CD4-positive, alpha-beta T cell (primary cell): ENCODE results near the gene HDHD2. TPM values are rescaled to one million over a fixed set of nuclear protein-coding genes. Genes with fewer than 3 reads are reported as not detected.

Source experiments
- ATAC-seq: fragments of 200-7000 bp; cut with Tn5 transposase; one replicate; pipeline ENCODE4 v1.10.0; 2022; ENCODE audit warnings: mild to moderate bottlenecking; ENCODE audit not compliant: poor library complexity
- CTCF ChIA-PET: fragments of 350-600 bp; sonication (Branson Sonifier 250); formaldehyde crosslinking; loops from one replicate; lab custom pipeline; 2021; ENCODE audit warnings: antibody characterized with exemption, inconsistent platforms; lab: Charles Lee
- POLR2A ChIA-PET: fragments of 350-600 bp; sonication (Branson Sonifier 250); formaldehyde crosslinking; loops from one replicate; lab custom pipeline; 2021; ENCODE audit warnings: antibody characterized with exemption, inconsistent platforms; lab: Charles Lee
- DNase-seq, 14 experiments: peaks; one replicate each; pipeline ENCODE4 v3.0.0-alpha.2; 2013 to 2020; ENCODE audit warnings: mixed read lengths in 2 of 14
- H3K27ac ChIP-seq, 2 donors: one replicate each; pipeline versions ENCODE4 v1.5.1 to v1.7.0; 2013; ENCODE audit warnings: low read length in 2 of 2, low read depth in 1 of 2, mild to moderate bottlenecking in 1 of 2
- H3K27me3 ChIP-seq, 2 experiments: 1 replicate in 1 of 2; 2 replicates in 1 of 2; pipeline versions ENCODE4 v1.6.1 to v1.7.0; 2013; ENCODE audit warnings: low read length in 2 of 2, control low read depth in 1 of 2, mild to moderate bottlenecking in 1 of 2, moderate library complexity in 1 of 2; ENCODE audit not compliant: insufficient read depth in 2 of 2, control insufficient read depth in 1 of 2
- H3K36me3 ChIP-seq: one replicate; pipeline ENCODE4 v1.6.1; 2013; ENCODE audit warnings: low read length, control low read depth; ENCODE audit not compliant: insufficient read depth
- H3K4me1 ChIP-seq: one replicate; pipeline ENCODE4 v1.6.1; 2013; ENCODE audit warnings: low read length, control low read depth; ENCODE audit not compliant: insufficient read depth
- H3K4me3 ChIP-seq: one replicate; pipeline ENCODE4 v1.5.1; 2013; ENCODE audit warnings: mild to moderate bottlenecking, low read length, moderate library complexity
- H3K9me3 ChIP-seq, 2 experiments: 1 replicate in 1 of 2; 2 replicates in 1 of 2; pipeline versions ENCODE4 v1.6.1 to v1.7.0; 2013; ENCODE audit warnings: low read length in 2 of 2, mild to moderate bottlenecking in 2 of 2, control low read depth in 1 of 2, moderate library complexity in 1 of 2; ENCODE audit not compliant: control insufficient read depth in 1 of 2, insufficient read depth in 1 of 2
- H3K27ac Mint-ChIP-seq: one replicate; pipeline ENCODE4 v1.8.0; 2020; ENCODE audit warnings: mixed read lengths
- H3K27me3 Mint-ChIP-seq: one replicate; pipeline ENCODE4 v1.8.0; 2021; ENCODE audit warnings: mixed read lengths
- H3K36me3 Mint-ChIP-seq: one replicate; pipeline ENCODE4 v1.8.0; 2021; ENCODE audit warnings: low read depth, mixed read lengths
- H3K4me1 Mint-ChIP-seq: one replicate; pipeline ENCODE4 v1.8.0; 2021; ENCODE audit warnings: low read depth, mixed read lengths
- H3K4me3 Mint-ChIP-seq: one replicate; pipeline ENCODE4 v1.8.0; 2020; ENCODE audit warnings: mild to moderate bottlenecking, mixed read lengths
- H3K9me3 Mint-ChIP-seq: one replicate; pipeline ENCODE4 v1.8.0; 2020; ENCODE audit warnings: mixed read lengths
- intact Hi-C, 2 experiments: fragments of 100-400 bp; cut with DNase I in 1 of 2; cut with micrococcal nuclease in 1 of 2; formaldehyde crosslinking; loops; one replicate each; pipeline versions ENCODE4 v1.15.1 to v1.9.0; 2023 to 2025; cut with DNase I, micrococcal nuclease
- total RNA-seq, 174 experiments: library from RNA in 2 of 174; stranded (reverse) in 2 of 174; gene quantifications; one replicate each; pipeline ENCODE4 v1.2.3 and lab custom pipeline; 2021 to 2026
- TF ChIP-seq, protein P1 (sequence below): fragments of 200-600 bp; IDR thresholded peaks from one replicate; pipeline ENCODE4 v1.8.0; 2022; ENCODE audit warnings: antibody characterized with exemption, mild to moderate bottlenecking

HDHD2 gene
- total RNA-seq, 2 experiments from 2014 or later, result 7.3 to 8.9 TPM

DNA sequence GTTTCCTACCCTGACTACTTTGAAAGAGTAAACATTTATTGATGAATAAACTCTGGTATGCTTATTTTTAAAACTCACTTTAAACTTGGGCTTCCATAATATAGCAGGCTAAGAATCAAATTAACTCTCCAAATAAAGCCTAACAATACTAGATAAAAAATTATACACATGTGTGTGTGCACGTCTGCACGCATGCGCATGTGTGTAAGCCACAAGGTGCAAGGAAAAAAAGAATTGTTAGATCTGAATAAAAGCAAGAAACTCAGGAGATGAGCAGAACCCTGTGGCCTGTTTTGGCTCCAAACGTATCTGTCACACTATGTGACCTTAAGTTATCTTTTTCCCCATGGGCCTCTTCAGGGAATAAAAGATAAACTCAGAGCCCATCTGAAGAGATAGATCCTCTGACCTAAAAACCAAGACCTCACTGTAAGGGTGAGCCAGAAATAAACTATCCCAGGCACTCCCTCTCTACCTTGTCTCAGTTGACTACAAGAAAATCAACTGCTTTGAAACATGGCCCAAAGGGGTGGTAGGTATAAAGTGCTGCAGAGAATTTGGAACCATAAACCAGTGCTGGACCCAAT is 6.3 kb downstream of the HDHD2 start:
- DNase-seq, result no peak
- peaks cover 2% of the 10 kb centered on the region for H3K4me1 ChIP-seq
- no peaks in the 10 kb centered on the region for H3K9me3 Mint-ChIP-seq
- H3K27ac ChIP-seq, result no peak overlapping the region
- no peak overlapping the region for H3K27ac Mint-ChIP-seq
- ChIA-PET CTCF (no interaction called here), POLR2A (no interaction called here)
- no peaks in the 10 kb centered on the region for H3K9me3 ChIP-seq
- no peaks in the 10 kb centered on the region for H3K27me3 Mint-ChIP-seq
- no peaks in the 10 kb centered on the region for H3K36me3 ChIP-seq
- intact Hi-C loops, result loop anchor here in 1 of 2 experiments (5.0 kb wide), 1 partner anchor 33 kb away; the partner anchor contains the start of gene IER3IP1
- no peak overlapping the region for H3K4me3 Mint-ChIP-seq
- H3K36me3 Mint-ChIP-seq, result peaks cover 22% of the 10 kb centered on the region
- no peak for ATAC-seq
- TF ChIP-seq, protein P1, sequence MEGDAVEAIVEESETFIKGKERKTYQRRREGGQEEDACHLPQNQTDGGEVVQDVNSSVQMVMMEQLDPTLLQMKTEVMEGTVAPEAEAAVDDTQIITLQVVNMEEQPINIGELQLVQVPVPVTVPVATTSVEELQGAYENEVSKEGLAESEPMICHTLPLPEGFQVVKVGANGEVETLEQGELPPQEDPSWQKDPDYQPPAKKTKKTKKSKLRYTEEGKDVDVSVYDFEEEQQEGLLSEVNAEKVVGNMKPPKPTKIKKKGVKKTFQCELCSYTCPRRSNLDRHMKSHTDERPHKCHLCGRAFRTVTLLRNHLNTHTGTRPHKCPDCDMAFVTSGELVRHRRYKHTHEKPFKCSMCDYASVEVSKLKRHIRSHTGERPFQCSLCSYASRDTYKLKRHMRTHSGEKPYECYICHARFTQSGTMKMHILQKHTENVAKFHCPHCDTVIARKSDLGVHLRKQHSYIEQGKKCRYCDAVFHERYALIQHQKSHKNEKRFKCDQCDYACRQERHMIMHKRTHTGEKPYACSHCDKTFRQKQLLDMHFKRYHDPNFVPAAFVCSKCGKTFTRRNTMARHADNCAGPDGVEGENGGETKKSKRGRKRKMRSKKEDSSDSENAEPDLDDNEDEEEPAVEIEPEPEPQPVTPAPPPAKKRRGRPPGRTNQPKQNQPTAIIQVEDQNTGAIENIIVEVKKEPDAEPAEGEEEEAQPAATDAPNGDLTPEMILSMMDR, result no peak
- peaks cover 48% of the 10 kb centered on the region for H3K4me1 Mint-ChIP-seq
- H3K27me3 ChIP-seq, result no peaks in the 10 kb centered on the region
- no peak overlapping the region for H3K4me3 ChIP-seq

DNA sequence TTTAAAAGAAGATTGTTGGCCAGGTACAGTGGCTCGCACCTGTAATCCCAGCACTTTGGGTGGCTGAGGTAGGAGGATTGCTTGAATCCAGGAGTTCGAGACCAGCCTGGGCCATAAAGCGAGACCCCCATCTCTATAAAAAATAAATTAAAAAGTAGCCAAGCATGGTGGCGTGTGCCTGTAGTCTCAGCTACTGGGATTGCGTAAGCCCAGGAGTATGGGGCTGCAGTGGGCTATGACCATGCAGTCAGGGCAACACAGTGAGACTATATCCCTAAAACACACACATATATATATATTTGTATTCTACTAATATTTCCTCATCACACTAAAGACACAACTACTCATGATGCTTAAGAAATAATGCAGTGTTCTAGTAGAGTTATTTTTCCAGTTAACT is 7.1 kb downstream of the HDHD2 start:
- H3K27me3 Mint-ChIP-seq, result no peaks in the 10 kb centered on the region
- Histone ChIP-seq H3K9me3 (no peaks in the 10 kb centered on the region), H3K4me1 (peaks cover 2% of the 10 kb centered on the region), H3K27me3 (no peaks in the 10 kb centered on the region), H3K4me3 (no peak overlapping the region), H3K27ac (no peak overlapping the region), H3K36me3 (no peaks in the 10 kb centered on the region)
- ChIA-PET POLR2A (interaction anchor here (0.6 kb wide), 1 partner anchor 12 kb away, joined by 3 read pairs; no protein-coding TSS in a partner anchor), CTCF (interaction anchor here (1.0 kb wide), 1 partner anchor 61 kb away, joined by 3 read pairs; no protein-coding TSS in a partner anchor)
- TF ChIP-seq, protein P1, result no peak
- DNase-seq, result no peak
- peaks cover 31% of the 10 kb centered on the region for H3K36me3 Mint-ChIP-seq
- intact Hi-C loops, result loop anchor here in 1 of 2 experiments (5.0 kb wide), 1 partner anchor 34 kb away; the partner anchor contains the start of gene IER3IP1
- H3K27ac Mint-ChIP-seq, result no peak overlapping the region
- no peak for ATAC-seq
- H3K4me3 Mint-ChIP-seq, result no peak overlapping the region
- no peaks in the 10 kb centered on the region for H3K9me3 Mint-ChIP-seq
- peaks cover 39% of the 10 kb centered on the region for H3K4me1 Mint-ChIP-seq

DNA sequence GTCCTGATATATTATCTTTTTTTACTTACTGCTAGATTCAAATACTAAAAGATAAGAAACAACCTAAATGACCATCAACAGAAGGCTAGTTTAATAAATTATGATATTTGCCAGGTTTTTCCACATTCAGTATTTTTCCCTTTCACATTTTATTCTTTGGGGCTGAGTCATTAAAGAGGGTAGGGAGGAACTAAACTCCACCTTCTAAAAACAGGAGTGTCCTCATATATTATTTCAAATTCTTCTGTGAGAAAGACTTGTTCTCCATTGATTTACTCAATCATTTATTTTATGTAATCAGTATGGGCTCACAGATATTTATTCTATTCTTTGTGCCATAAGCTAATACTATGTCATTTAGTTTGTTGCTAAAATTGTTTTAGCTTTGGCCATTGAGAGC is 9.0 kb downstream of the HDHD2 start:
- intact Hi-C loops, result loop anchor here in 1 of 2 experiments (5.0 kb wide), 1 partner anchor 36 kb away; the partner anchor contains the start of gene IER3IP1
- ATAC-seq (no peak), DNase-seq (no peak)
- TF ChIP-seq, protein P1, result no peak
- Histone ChIP-seq H3K27ac (no peak overlapping the region), H3K4me3 (no peak overlapping the region), H3K9me3 (no peaks in the 10 kb centered on the region), H3K36me3 (peaks cover under 1% of the 10 kb centered on the region), H3K4me1 (no peaks in the 10 kb centered on the region), H3K27me3 (no peaks in the 10 kb centered on the region)
- H3K27me3 Mint-ChIP-seq, result no peaks in the 10 kb centered on the region
- peaks cover 37% of the 10 kb centered on the region for H3K36me3 Mint-ChIP-seq
- ChIA-PET CTCF (no interaction called here), POLR2A (interaction anchor here (1.0 kb wide), 1 partner anchor 9 kb away, joined by 3 read pairs; the partner anchor contains the start of gene HDHD2)
- peaks cover 25% of the 10 kb centered on the region for H3K4me1 Mint-ChIP-seq
- no peak overlapping the region for H3K27ac Mint-ChIP-seq
- no peak overlapping the region for H3K4me3 Mint-ChIP-seq
- no peaks in the 10 kb centered on the region for H3K9me3 Mint-ChIP-seq
